K562 (cell line): Measurements from ENCODE around the gene HTR4. TPM values are rescaled to one million over a fixed set of nuclear protein-coding genes. Genes with fewer than 3 reads are reported as not detected.

ENCODE experiments used
- ATAC-seq: fragments of 200-7000 bp; cut with Tn5 transposase; 3 replicates; pipeline ENCODE4 v1.9.1; 2020; ENCODE audit warnings: moderate library complexity
- BruUV-seq: library from RNA; stranded (reverse); fragments of 400-500 nt; replicated peaks from 2 replicates; lab custom pipeline; 2021; lab: Mats Ljungman, UMichigan
- CTCF ChIA-PET: fragments of 300-600 bp; formaldehyde crosslinking; extraction: SDS; loops from one replicate; lab custom pipeline; 2021; ENCODE audit warnings: low intra/inter-chr PET ratio; lab: Yijun Ruan, JAX
- POLR2A ChIA-PET: fragments of 300-600, 350-650 bp; sonication (Branson Sonifier 250); formaldehyde crosslinking; extraction: SDS; loops from one replicate; lab custom pipeline; 2021; ENCODE audit warnings: antibody characterized with exemption, inconsistent platforms; lab: Yijun Ruan, JAX
- DNase-seq, 4 experiments: peaks; one replicate each; pipeline versions ENCODE4 v3.0.0 to v3.0.0-alpha.2; 2011 to 2018; ENCODE audit warnings: low spot score in 3 of 4, mixed read lengths in 3 of 4; ENCODE audit errors: extremely low read depth in 1 of 4
- FAIRE-seq: peaks from 2 replicates; lab custom pipeline; 2011; peaks lifted over from hg19 to GRCh38; lab: Jason Lieb, UNC
- H2AFZ ChIP-seq: 2 replicates; pipeline ENCODE4 v1.6.0; 2011; ENCODE audit warnings: low read depth, low read length, control low read depth, inconsistent platforms
- H3K27ac ChIP-seq: fragments of 200-600 bp; 3 replicates; pipeline ENCODE4 v1.8.0; 2011; ENCODE audit warnings: low read depth, mild to moderate bottlenecking, control low read depth, inconsistent platforms, low read length, moderate library complexity, mixed read lengths; ENCODE audit errors: extremely low read depth
- H3K27me3 ChIP-seq, 2 experiments: fragments of 300-600 bp in 1 of 2; 2 replicates in 1 of 2; 3 replicates in 1 of 2; pipeline versions ENCODE4 v1.6.0 to v1.8.0; 2011; ENCODE audit warnings: inconsistent platforms in 2 of 2, low read length in 2 of 2, mild to moderate bottlenecking in 1 of 2, mixed read lengths in 1 of 2, moderate library complexity in 1 of 2; ENCODE audit not compliant: control insufficient read depth in 2 of 2, insufficient read depth in 2 of 2
- H3K36me3 ChIP-seq: fragments of 300-600 bp; 3 replicates; pipeline ENCODE4 v1.8.0; 2011; ENCODE audit warnings: mild to moderate bottlenecking, low read length, inconsistent platforms; ENCODE audit not compliant: control insufficient read depth, insufficient read depth
- H3K4me1 ChIP-seq, 2 experiments: fragments of 200-600 bp in 1 of 2; replicated peaks in 1 of 2; 2 replicates in 1 of 2; 3 replicates in 1 of 2; pipeline versions ENCODE4 v1.5.1 to v1.8.0; 2011; ENCODE audit warnings: inconsistent platforms in 2 of 2, low read length in 2 of 2, mild to moderate bottlenecking in 1 of 2, mixed read lengths in 1 of 2, moderate library complexity in 1 of 2; ENCODE audit not compliant: control insufficient read depth in 2 of 2, insufficient read depth in 2 of 2
- H3K4me2 ChIP-seq: 2 replicates; pipeline ENCODE4 v1.6.1; 2011; ENCODE audit warnings: low read length, control low read depth, inconsistent platforms, mixed read lengths; ENCODE audit not compliant: insufficient read depth
- H3K4me3 ChIP-seq: fragments of 200-600 bp; sonication (generic), shearing (Covaris generic); 2 replicates; pipeline ENCODE4 v1.5.1; 2016; ENCODE audit warnings: control low read depth, inconsistent platforms
- H3K79me2 ChIP-seq: fragments of 200-600 bp; 3 replicates; pipeline ENCODE4 v1.8.0; 2011; ENCODE audit warnings: low read length, inconsistent platforms; ENCODE audit not compliant: control insufficient read depth, insufficient read depth
- H3K9ac ChIP-seq, 2 experiments: 2 replicates each; pipeline versions ENCODE4 v1.6.0 to v1.6.1; 2011; ENCODE audit warnings: low read depth in 2 of 2, low read length in 2 of 2, control low read depth in 1 of 2, inconsistent platforms in 1 of 2, mild to moderate bottlenecking in 1 of 2, mixed read lengths in 1 of 2; ENCODE audit not compliant: insufficient read depth in 1 of 2
- H3K9me1 ChIP-seq: one replicate; pipeline ENCODE4 v1.6.0; 2011; ENCODE audit warnings: inconsistent platforms, mild to moderate bottlenecking, low read length, moderate library complexity; ENCODE audit not compliant: control insufficient read depth, insufficient read depth
- H3K9me3 ChIP-seq: replicated peaks from 2 replicates; pipeline ENCODE4 v1.5.1; 2011; ENCODE audit warnings: low read depth, low read length, inconsistent platforms; ENCODE audit not compliant: control insufficient read depth, insufficient read depth
- H4K20me1 ChIP-seq: replicated peaks from 2 replicates; pipeline ENCODE4 v1.6.1; 2011; ENCODE audit warnings: low read length, inconsistent platforms, mixed read lengths; ENCODE audit not compliant: control insufficient read depth, insufficient read depth
- CBX5 ChIP-seq: IDR thresholded peaks from 2 replicates; pipeline ENCODE4 v1.6.1; 2014; ENCODE audit warnings: low read depth, borderline replicate concordance
- ILK ChIP-seq: fragments of 450-650 bp; IDR thresholded peaks from 2 replicates; pipeline ENCODE4 v1.6.1; 2016; ENCODE audit warnings: missing genetic modification characterization, low read depth, mild to moderate bottlenecking, missing compliant biosample characterization, moderate library complexity, borderline replicate concordance
- KDM4B ChIP-seq, 2 experiments: fragments of 450-650 bp in 1 of 2; sonication (generic) in 1 of 2; IDR thresholded peaks; 2 replicates each; pipeline ENCODE4 v1.6.1; 2016 to 2017; ENCODE audit warnings: borderline replicate concordance in 2 of 2, antibody characterized with exemption in 1 of 2, low read depth in 1 of 2, mild to moderate bottlenecking in 1 of 2
- KDM5B ChIP-seq: fragments of 200-600 bp; sonication (generic); IDR thresholded peaks from 2 replicates; pipeline ENCODE4 v1.6.1; 2012; ENCODE audit warnings: low read depth, mild to moderate bottlenecking, moderate library complexity, low read length, control low read depth, inconsistent platforms; ENCODE audit not compliant: insufficient replicate concordance
- MAFF ChIP-seq: IDR thresholded peaks from 2 replicates; pipeline ENCODE4 v1.6.1; 2012; ENCODE audit warnings: low read length, improper control_type of control experiment
- MTA3 ChIP-seq: fragments of 450-650 bp; formaldehyde crosslinking; IDR thresholded peaks from 2 replicates; pipeline ENCODE4 v1.6.1; 2017; ENCODE audit warnings: mild to moderate bottlenecking, borderline replicate concordance
- RBM14 ChIP-seq: fragments of 200-400 bp; formaldehyde crosslinking; IDR thresholded peaks from 2 replicates; pipeline ENCODE4 v1.6.1; 2018; ENCODE audit warnings: low read depth, mild to moderate bottlenecking, low read length, moderate library complexity, borderline replicate concordance; ENCODE audit not compliant: insufficient read depth
- RBM39 ChIP-seq: fragments of 200-400 bp; formaldehyde crosslinking; optimal IDR thresholded peaks from 2 replicates; pipeline ENCODE3; 2018; ENCODE audit warnings: low read depth, low read length
- RFX5 ChIP-seq: IDR thresholded peaks from 2 replicates; pipeline ENCODE4 v1.6.1; 2011; ENCODE audit warnings: low read depth, mild to moderate bottlenecking, improper control_type of control experiment, low read length
- ZNF507 ChIP-seq: conservative IDR thresholded peaks from 2 replicates; pipeline ENCODE4 v1.6.1; 2017; ENCODE audit warnings: missing genetic modification characterization, missing compliant biosample characterization
- ZNF561 ChIP-seq: fragments of 450-650 bp; formaldehyde crosslinking; conservative IDR thresholded peaks from 2 replicates; pipeline ENCODE4 v1.4.0; 2020; ENCODE audit warnings: mild to moderate bottlenecking, moderate library complexity
- ZNF77 ChIP-seq: fragments of 250-450 bp; sonication (Bioruptor Pico); IDR thresholded peaks from 2 replicates; pipeline ENCODE4 v1.5.0; 2020
- WGBS: fragments of 100-300 bp; shearing (Covaris generic); methylation state at CpG from one replicate; pipeline ENCODE4 v1.1.6; 2016; ENCODE audit warnings: low coverage, mixed read lengths; ENCODE audit not compliant: insufficient coverage; ENCODE audit errors: missing lambda C conversion rate; 5-methylcytosine and 5-hydroxymethylcytosine counted together
- in situ Hi-C: fragments of 300-500 bp; cut with MboI; formaldehyde crosslinking; loops from 4 replicates; pipeline ENCODE4 v1.15.0; 2018; ENCODE audit warnings: inconsistent platforms, mixed read lengths
- intact Hi-C: fragments of 100-400 bp; cut with micrococcal nuclease; formaldehyde crosslinking; loops from 2 replicates; pipeline ENCODE4 v1.14.2; 2022
- polyA plus RNA-seq, 8 experiments: library from polyadenylated mRNA; depleted of rRNA in 4 of 8; stranded (reverse) in 5 of 8; unstranded in 3 of 8; fragments of >200 nt; fragmentation: Nextera tagmentation in 2 of 8; fragmentation: Illumina TruSeq in 1 of 8; extraction: Ambion mirVana in 2 of 8; extraction: Trizol in 1 of 8; gene quantifications; 2 replicates each; pipeline versions ENCODE4 v1.2.1 to v1.2.3, GENCODE V29; 2011 to 2014; ENCODE audit warnings: inconsistent platforms in 1 of 8, missing spikeins in 1 of 8
- total RNA-seq, 7 experiments: library from RNA; depleted of rRNA in 6 of 7; stranded (reverse); fragments of >200 nt in 6 of 7; fragmentation: Illumina TruSeq in 2 of 7; extraction: Trizol in 2 of 7; gene quantifications; 2 replicates each; pipeline versions ENCODE4 v1.2.1 to v1.2.3, GENCODE V29; 2011 to 2021; ENCODE audit warnings: low replicate concordance in 1 of 7
- TF ChIP-seq, protein P1 (sequence below): fragments of 250-450 bp; sonication (Bioruptor Pico); IDR thresholded peaks from 2 replicates; pipeline ENCODE4 v1.5.0; 2020; ENCODE audit warnings: mild to moderate bottlenecking
- TF ChIP-seq, protein P2 (sequence below): fragments of 450-650 bp; IDR thresholded peaks from 2 replicates; pipeline ENCODE4 v1.6.1; 2016; ENCODE audit warnings: low read depth, mild to moderate bottlenecking, moderate library complexity
- TF ChIP-seq, protein P3 (sequence below): fragments of 450-650 bp; IDR thresholded peaks from 2 replicates; pipeline ENCODE4 v1.6.1; 2016; ENCODE audit warnings: mild to moderate bottlenecking
- TF ChIP-seq, protein P4 (sequence below): fragments of 250-450 bp; sonication (Bioruptor Pico); IDR thresholded peaks from 2 replicates; pipeline ENCODE4 v1.5.0; 2021; ENCODE audit warnings: mild to moderate bottlenecking, borderline replicate concordance

The HTR4 gene
- total and polyA plus RNA-seq, 9 of the 15 experiments (the other 6 are each of a cell fraction or from before 2014, with no cell fraction given): 0.13 TPM; not detected in 8

DNA sequence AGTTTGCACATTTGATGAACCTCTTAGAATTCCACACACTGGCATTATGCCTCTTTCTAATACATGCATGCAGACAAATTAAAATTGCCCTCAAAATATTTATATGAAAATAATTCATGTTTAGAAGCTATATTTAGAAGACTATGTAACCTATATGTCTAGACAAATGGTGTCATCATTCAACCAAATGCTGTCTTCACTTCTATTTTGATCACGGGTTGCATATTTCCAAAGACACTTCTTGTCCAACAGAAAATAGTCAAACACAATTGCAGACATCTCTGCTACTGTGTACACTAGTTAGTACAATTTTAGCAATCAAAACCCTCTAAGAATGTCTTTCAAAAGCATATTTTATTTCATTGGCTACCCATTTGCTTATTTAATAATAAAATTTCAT, 156.6 kb downstream of the HTR4 start:
- Histone ChIP-seq H4K20me1 (no peaks in the 10 kb centered on the region), H2AFZ (no peak overlapping the region), H3K27me3 (no peaks in the 10 kb centered on the region; a peak in 1 of 5 replicates), H3K79me2 (no peaks in the 10 kb centered on the region), H3K9ac (no peak overlapping the region), H3K4me1 (no peaks in the 10 kb centered on the region), H3K4me2 (no peak overlapping the region), H3K27ac (no peak overlapping the region), H3K36me3 (no peaks in the 10 kb centered on the region), H3K4me3 (no peak overlapping the region), H3K9me1 (no peaks in the 10 kb centered on the region), H3K9me3 (no peaks in the 10 kb centered on the region)
- WGBS: 6% methylated on average over 1 of the region's 1 CpG
- intact Hi-C loops: no loop called here
- BruUV-seq: no TSS peak
- ChIA-PET CTCF (no interaction called here), POLR2A (no interaction called here)
- in situ Hi-C loops: no loop called here
- ATAC-seq: no peak
- no peak for DNase-seq
- no peak for FAIRE-seq
- TF ChIP-seq RFX5 (no peak), CBX5 (no peak), MAFF (no peak), RBM14 (no peak), ZNF507 (tag) (no peak), KDM5B (no peak), ILK (no peak), ZNF77 (CRISPR knock-in tag) (no peak), MTA3 (no peak), KDM4B (IDR thresholded peaks at IDR 0.05; ENCODE audit: borderline replicate concordance in 2 of 2, low read depth in 1 of 2) (no peak), RBM39 (no peak), ZNF561 (CRISPR knock-in tag) (no peak)
- TF ChIP-seq, protein P1, sequence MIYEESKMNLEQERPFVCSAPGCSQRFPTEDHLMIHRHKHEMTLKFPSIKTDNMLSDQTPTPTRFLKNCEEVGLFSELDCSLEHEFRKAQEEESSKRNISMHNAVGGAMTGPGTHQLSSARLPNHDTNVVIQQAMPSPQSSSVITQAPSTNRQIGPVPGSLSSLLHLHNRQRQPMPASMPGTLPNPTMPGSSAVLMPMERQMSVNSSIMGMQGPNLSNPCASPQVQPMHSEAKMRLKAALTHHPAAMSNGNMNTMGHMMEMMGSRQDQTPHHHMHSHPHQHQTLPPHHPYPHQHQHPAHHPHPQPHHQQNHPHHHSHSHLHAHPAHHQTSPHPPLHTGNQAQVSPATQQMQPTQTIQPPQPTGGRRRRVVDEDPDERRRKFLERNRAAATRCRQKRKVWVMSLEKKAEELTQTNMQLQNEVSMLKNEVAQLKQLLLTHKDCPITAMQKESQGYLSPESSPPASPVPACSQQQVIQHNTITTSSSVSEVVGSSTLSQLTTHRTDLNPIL (CRISPR knock-in tag): no peak
- TF ChIP-seq, protein P2, sequence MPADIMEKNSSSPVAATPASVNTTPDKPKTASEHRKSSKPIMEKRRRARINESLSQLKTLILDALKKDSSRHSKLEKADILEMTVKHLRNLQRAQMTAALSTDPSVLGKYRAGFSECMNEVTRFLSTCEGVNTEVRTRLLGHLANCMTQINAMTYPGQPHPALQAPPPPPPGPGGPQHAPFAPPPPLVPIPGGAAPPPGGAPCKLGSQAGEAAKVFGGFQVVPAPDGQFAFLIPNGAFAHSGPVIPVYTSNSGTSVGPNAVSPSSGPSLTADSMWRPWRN: no peak
- TF ChIP-seq, protein P3, sequence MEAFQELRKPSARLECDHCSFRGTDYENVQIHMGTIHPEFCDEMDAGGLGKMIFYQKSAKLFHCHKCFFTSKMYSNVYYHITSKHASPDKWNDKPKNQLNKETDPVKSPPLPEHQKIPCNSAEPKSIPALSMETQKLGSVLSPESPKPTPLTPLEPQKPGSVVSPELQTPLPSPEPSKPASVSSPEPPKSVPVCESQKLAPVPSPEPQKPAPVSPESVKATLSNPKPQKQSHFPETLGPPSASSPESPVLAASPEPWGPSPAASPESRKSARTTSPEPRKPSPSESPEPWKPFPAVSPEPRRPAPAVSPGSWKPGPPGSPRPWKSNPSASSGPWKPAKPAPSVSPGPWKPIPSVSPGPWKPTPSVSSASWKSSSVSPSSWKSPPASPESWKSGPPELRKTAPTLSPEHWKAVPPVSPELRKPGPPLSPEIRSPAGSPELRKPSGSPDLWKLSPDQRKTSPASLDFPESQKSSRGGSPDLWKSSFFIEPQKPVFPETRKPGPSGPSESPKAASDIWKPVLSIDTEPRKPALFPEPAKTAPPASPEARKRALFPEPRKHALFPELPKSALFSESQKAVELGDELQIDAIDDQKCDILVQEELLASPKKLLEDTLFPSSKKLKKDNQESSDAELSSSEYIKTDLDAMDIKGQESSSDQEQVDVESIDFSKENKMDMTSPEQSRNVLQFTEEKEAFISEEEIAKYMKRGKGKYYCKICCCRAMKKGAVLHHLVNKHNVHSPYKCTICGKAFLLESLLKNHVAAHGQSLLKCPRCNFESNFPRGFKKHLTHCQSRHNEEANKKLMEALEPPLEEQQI: no peak
- TF ChIP-seq, protein P4, sequence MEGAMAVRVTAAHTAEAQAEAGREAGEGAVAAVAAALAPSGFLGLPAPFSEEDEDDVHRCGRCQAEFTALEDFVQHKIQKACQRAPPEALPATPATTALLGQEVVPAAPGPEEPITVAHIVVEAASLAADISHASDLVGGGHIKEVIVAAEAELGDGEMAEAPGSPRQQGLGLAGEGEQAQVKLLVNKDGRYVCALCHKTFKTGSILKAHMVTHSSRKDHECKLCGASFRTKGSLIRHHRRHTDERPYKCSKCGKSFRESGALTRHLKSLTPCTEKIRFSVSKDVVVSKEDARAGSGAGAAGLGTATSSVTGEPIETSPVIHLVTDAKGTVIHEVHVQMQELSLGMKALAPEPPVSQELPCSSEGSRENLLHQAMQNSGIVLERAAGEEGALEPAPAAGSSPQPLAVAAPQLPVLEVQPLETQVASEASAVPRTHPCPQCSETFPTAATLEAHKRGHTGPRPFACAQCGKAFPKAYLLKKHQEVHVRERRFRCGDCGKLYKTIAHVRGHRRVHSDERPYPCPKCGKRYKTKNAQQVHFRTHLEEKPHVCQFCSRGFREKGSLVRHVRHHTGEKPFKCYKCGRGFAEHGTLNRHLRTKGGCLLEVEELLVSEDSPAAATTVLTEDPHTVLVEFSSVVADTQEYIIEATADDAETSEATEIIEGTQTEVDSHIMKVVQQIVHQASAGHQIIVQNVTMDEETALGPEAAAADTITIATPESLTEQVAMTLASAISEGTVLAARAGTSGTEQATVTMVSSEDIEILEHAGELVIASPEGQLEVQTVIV (CRISPR knock-in tag): no peak
